B cell (primary cell): ENCODE data around the gene PDE6A. TPM values are rescaled to one million over a fixed set of nuclear protein-coding genes. Genes with fewer than 3 reads are reported as not detected.

ENCODE experiments used
- ATAC-seq: fragments of 200-7000 bp; cut with Tn5 transposase; one replicate; pipeline ENCODE4 v1.10.0; 2021; ENCODE audit warnings: low read depth, mild to moderate bottlenecking, moderate number of reproducible peaks, moderate library complexity
- CTCF ChIA-PET: fragments of 350-600 bp; sonication (Branson Sonifier 250); formaldehyde crosslinking; loops from one replicate; lab custom pipeline; 2021; ENCODE audit warnings: antibody characterized with exemption, inconsistent platforms; lab: Charles Lee
- POLR2A ChIA-PET: fragments of 350-600 bp; sonication (Branson Sonifier 250); formaldehyde crosslinking; loops from one replicate; lab custom pipeline; 2021; ENCODE audit warnings: antibody characterized with exemption; lab: Charles Lee
- DNase-seq: peaks from one replicate; pipeline ENCODE4 v3.0.0; 2013
- H2AFZ ChIP-seq: 2 replicates; pipeline ENCODE4 v1.6.1; 2012; ENCODE audit warnings: mild to moderate bottlenecking, low read depth, low read length; ENCODE audit not compliant: insufficient read depth, poor library complexity, severe bottlenecking
- H3K27ac ChIP-seq, 2 donors: 1 replicate in 1 of 2; 2 replicates in 1 of 2; pipeline ENCODE4 v1.5.1; 2012 to 2013; ENCODE audit warnings: low read length in 2 of 2, mild to moderate bottlenecking in 2 of 2, moderate library complexity in 1 of 2
- H3K27me3 ChIP-seq, 4 experiments: fragments of 200-600 bp in 1 of 4; sonication (generic) in 1 of 4; replicated peaks in 1 of 4; 1 replicate in 2 of 4; 2 replicates in 2 of 4; pipeline versions ENCODE4 v1.6.1 to v1.7.0; 2013 to 2016; ENCODE audit warnings: low read length in 3 of 4, mild to moderate bottlenecking in 2 of 4, mixed read lengths in 1 of 4, moderate library complexity in 1 of 4; ENCODE audit not compliant: insufficient read depth in 4 of 4, control insufficient read depth in 3 of 4; ENCODE audit errors: control extremely low read depth in 1 of 4
- H3K36me3 ChIP-seq, 2 experiments: replicated peaks in 1 of 2; 1 replicate in 1 of 2; 2 replicates in 1 of 2; pipeline versions ENCODE4 v1.6.1 to v1.7.1; 2013; ENCODE audit warnings: low read length in 1 of 2; ENCODE audit not compliant: insufficient read depth in 2 of 2, control insufficient read depth in 1 of 2; ENCODE audit errors: control extremely low read depth in 1 of 2, extremely low read depth in 1 of 2
- H3K4me1 ChIP-seq, 2 donors: fragments of 200-600 bp in 1 of 2; sonication (generic) in 1 of 2; 1 replicate in 1 of 2; 2 replicates in 1 of 2; pipeline versions ENCODE4 v1.5.1 to v1.6.1; 2013 to 2017; ENCODE audit warnings: low read length in 2 of 2; ENCODE audit not compliant: control insufficient read depth in 2 of 2, insufficient read depth in 2 of 2
- H3K4me2 ChIP-seq: replicated peaks from 2 replicates; pipeline ENCODE3; 2012; ENCODE audit warnings: mild to moderate bottlenecking, low read depth, low read length; ENCODE audit not compliant: poor library complexity, severe bottlenecking
- H3K4me3 ChIP-seq, 5 experiments: fragments of 200-600 bp in 1 of 5; sonication (generic) in 1 of 5; 1 replicate in 3 of 5; 2 replicates in 2 of 5; pipeline versions ENCODE4 v1.5.1 to v1.7.0; 2011 to 2016; ENCODE audit warnings: low read length in 4 of 5, mild to moderate bottlenecking in 4 of 5, low read depth in 2 of 5, control low read depth in 1 of 5, moderate library complexity in 1 of 5; ENCODE audit not compliant: insufficient read depth in 1 of 5; ENCODE audit errors: control extremely low read depth in 1 of 5, extremely low read depth in 1 of 5
- H3K79me2 ChIP-seq: fragments of 200-600 bp; sonication (generic); one replicate; pipeline ENCODE4 v1.6.0; 2016; ENCODE audit warnings: low read length; ENCODE audit not compliant: control insufficient read depth, insufficient read depth
- H3K9ac ChIP-seq: fragments of 200-600 bp; sonication (generic); 2 replicates; pipeline ENCODE4 v1.6.1; 2017; ENCODE audit warnings: mild to moderate bottlenecking, low read length, moderate library complexity
- H3K9me3 ChIP-seq, 3 donors: one replicate each; pipeline versions ENCODE4 v1.6.1 to v1.7.1; 2013; ENCODE audit warnings: low read length in 2 of 3; ENCODE audit not compliant: control insufficient read depth in 2 of 3, insufficient read depth in 1 of 3; ENCODE audit errors: control extremely low read depth in 1 of 3
- H4K20me1 ChIP-seq: 2 replicates; pipeline ENCODE4 v1.6.0; 2012; ENCODE audit warnings: mild to moderate bottlenecking, low read length; ENCODE audit not compliant: insufficient read depth, control insufficient read depth, poor library complexity, severe bottlenecking
- H3K27ac Mint-ChIP-seq: one replicate; pipeline ENCODE4 v1.8.0; 2021; ENCODE audit warnings: mixed read lengths
- H3K27me3 Mint-ChIP-seq: one replicate; pipeline ENCODE4 v1.8.0; 2021; ENCODE audit warnings: mixed read lengths
- H3K4me1 Mint-ChIP-seq: one replicate; pipeline ENCODE4 v1.8.0; 2021; ENCODE audit warnings: mixed read lengths
- H3K4me3 Mint-ChIP-seq: one replicate; pipeline ENCODE4 v1.8.0; 2021; ENCODE audit warnings: mixed read lengths
- H3K9me3 Mint-ChIP-seq: one replicate; pipeline ENCODE4 v1.8.0; 2022; ENCODE audit warnings: mixed read lengths; ENCODE audit not compliant: insufficient read depth
- EZH2 ChIP-seq: IDR thresholded peaks from 2 replicates; pipeline ENCODE4 v1.6.1; 2012; ENCODE audit warnings: borderline replicate concordance, low read depth, mild to moderate bottlenecking, moderate library complexity, low read length; ENCODE audit not compliant: insufficient read depth, poor library complexity, severe bottlenecking
- WGBS: methylation state at CpG from one replicate; pipeline ENCODE4 v1.1.5; 2013; ENCODE audit warnings: missing lambda C conversion rate; ENCODE audit not compliant: insufficient coverage; 5-methylcytosine and 5-hydroxymethylcytosine counted together
- intact Hi-C: fragments of 100-400 bp; cut with micrococcal nuclease; formaldehyde crosslinking; loops from one replicate; pipeline ENCODE4 v1.10.0; 2022
- polyA plus RNA-seq: library from polyadenylated mRNA; depleted of rRNA; stranded (reverse); fragments of >200 nt; gene quantifications from 2 replicates; pipeline ENCODE4 v1.2.3, GENCODE V29; 2012
- total RNA-seq, 2 donors: library from RNA; stranded (reverse); fragments of 120-200 nt in 1 of 2; gene quantifications; 1 replicate in 1 of 2; 2 replicates in 1 of 2; pipeline versions ENCODE4 v1.2.3 to v1.2.4, GENCODE V29; 2013 to 2022
- TF ChIP-seq, protein P1 (sequence below): fragments of 200-600 bp; IDR thresholded peaks from one replicate; pipeline ENCODE4 v1.8.0; 2022; ENCODE audit warnings: antibody characterized with exemption, mild to moderate bottlenecking

Gene PDE6A
- total and polyA plus RNA-seq, 2 donors (not counting 1 experiment from before 2014, with no cell fraction given), result not detected

GRCh38 chr5:149940941-149941644, 3.5 kb downstream of the PDE6A start:
- H3K79me2 ChIP-seq, result no peaks in the 10 kb centered on the region
- H3K27ac ChIP-seq, result no peak overlapping the region
- no peaks in the 10 kb centered on the region for H3K4me1 Mint-ChIP-seq
- H3K27me3 Mint-ChIP-seq, result peaks cover 10% of the 10 kb centered on the region
- H3K4me1 ChIP-seq, result no peaks in the 10 kb centered on the region
- no peak for DNase-seq
- no peak overlapping the region for H3K27ac Mint-ChIP-seq
- no peak overlapping the region for H3K9ac ChIP-seq
- ChIA-PET POLR2A (no interaction called here), CTCF (no interaction called here)
- H3K4me3 Mint-ChIP-seq, result no peak overlapping the region
- H3K4me2 ChIP-seq, result no peak overlapping the region
- no peaks in the 10 kb centered on the region for H4K20me1 ChIP-seq
- no peaks in the 10 kb centered on the region for H3K9me3 ChIP-seq
- no peaks in the 10 kb centered on the region for H3K27me3 ChIP-seq
- intact Hi-C loops, result no loop called here
- H3K9me3 Mint-ChIP-seq, result no peaks in the 10 kb centered on the region
- H3K4me3 ChIP-seq, result no peak overlapping the region
- no peak overlapping the region for H2AFZ ChIP-seq
- no peak for TF ChIP-seq EZH2
- TF ChIP-seq, protein P1, sequence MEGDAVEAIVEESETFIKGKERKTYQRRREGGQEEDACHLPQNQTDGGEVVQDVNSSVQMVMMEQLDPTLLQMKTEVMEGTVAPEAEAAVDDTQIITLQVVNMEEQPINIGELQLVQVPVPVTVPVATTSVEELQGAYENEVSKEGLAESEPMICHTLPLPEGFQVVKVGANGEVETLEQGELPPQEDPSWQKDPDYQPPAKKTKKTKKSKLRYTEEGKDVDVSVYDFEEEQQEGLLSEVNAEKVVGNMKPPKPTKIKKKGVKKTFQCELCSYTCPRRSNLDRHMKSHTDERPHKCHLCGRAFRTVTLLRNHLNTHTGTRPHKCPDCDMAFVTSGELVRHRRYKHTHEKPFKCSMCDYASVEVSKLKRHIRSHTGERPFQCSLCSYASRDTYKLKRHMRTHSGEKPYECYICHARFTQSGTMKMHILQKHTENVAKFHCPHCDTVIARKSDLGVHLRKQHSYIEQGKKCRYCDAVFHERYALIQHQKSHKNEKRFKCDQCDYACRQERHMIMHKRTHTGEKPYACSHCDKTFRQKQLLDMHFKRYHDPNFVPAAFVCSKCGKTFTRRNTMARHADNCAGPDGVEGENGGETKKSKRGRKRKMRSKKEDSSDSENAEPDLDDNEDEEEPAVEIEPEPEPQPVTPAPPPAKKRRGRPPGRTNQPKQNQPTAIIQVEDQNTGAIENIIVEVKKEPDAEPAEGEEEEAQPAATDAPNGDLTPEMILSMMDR, result no peak
- 96% methylated on average over 5 of the region's 5 CpGs for WGBS
- ATAC-seq, result no peak
- no peaks in the 10 kb centered on the region for H3K36me3 ChIP-seq

DNA sequence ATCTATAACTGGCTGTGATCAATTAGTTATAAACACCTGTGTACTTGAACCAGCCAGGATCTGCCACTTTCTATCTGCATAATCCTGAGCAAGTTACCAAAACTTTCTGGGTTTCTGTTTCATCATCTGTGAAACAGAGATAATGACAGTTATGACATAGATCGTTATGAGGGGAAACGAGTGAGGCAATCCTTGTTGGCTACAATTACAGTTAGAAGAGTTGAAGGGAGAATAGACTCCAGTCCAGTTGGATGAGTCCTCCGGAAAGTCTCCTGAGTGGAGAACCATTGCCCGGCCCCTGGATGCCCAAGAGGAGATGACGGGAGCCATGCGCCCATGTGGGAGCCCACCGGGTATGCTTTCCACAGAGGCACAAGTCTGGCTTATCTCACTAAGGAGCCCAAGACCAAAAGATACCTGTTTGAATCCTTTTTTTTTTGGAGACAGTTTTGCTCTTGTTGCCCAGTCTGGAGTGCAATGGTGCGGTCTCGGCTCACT, 4.5 kb downstream of the PDE6A start:
- H3K27ac Mint-ChIP-seq, result no peak overlapping the region
- peaks cover 10% of the 10 kb centered on the region for H3K27me3 Mint-ChIP-seq
- H3K4me1 Mint-ChIP-seq, result no peaks in the 10 kb centered on the region
- CTCF ChIA-PET, result no interaction called here
- H3K4me1 ChIP-seq, result no peaks in the 10 kb centered on the region
- H3K9ac ChIP-seq, result no peak overlapping the region
- H3K9me3 ChIP-seq, result no peaks in the 10 kb centered on the region
- H3K27ac ChIP-seq, result no peak overlapping the region
- H3K36me3 ChIP-seq, result no peaks in the 10 kb centered on the region
- no peak overlapping the region for H3K4me2 ChIP-seq
- 93% methylated on average over 9 of the region's 9 CpGs for WGBS
- no peaks in the 10 kb centered on the region for H3K27me3 ChIP-seq
- no peak overlapping the region for H2AFZ ChIP-seq
- TF ChIP-seq, protein P1, result no peak
- TF ChIP-seq EZH2, result no peak
- H3K9me3 Mint-ChIP-seq, result no peaks in the 10 kb centered on the region
- H4K20me1 ChIP-seq, result no peaks in the 10 kb centered on the region
- POLR2A ChIA-PET, result no interaction called here
- no peak overlapping the region for H3K4me3 ChIP-seq
- no peaks in the 10 kb centered on the region for H3K79me2 ChIP-seq
- DNase-seq (no peak), ATAC-seq (no peak)
- intact Hi-C loops, result no loop called here
- H3K4me3 Mint-ChIP-seq, result no peak overlapping the region
